Inflammatory macrophage treated with lipopolysaccharide for 1 hour (primary cell): ENCODE data around the gene PALM3.
A peak's percentile ranks its signal among the peaks of the same experiment; 100 is the strongest.

Experiments used
- DNase-seq, 2 donors: peaks; one replicate each; pipeline ENCODE4 v3.0.0-alpha.2; 2020 to 2022

The PALM3 gene

DNA sequence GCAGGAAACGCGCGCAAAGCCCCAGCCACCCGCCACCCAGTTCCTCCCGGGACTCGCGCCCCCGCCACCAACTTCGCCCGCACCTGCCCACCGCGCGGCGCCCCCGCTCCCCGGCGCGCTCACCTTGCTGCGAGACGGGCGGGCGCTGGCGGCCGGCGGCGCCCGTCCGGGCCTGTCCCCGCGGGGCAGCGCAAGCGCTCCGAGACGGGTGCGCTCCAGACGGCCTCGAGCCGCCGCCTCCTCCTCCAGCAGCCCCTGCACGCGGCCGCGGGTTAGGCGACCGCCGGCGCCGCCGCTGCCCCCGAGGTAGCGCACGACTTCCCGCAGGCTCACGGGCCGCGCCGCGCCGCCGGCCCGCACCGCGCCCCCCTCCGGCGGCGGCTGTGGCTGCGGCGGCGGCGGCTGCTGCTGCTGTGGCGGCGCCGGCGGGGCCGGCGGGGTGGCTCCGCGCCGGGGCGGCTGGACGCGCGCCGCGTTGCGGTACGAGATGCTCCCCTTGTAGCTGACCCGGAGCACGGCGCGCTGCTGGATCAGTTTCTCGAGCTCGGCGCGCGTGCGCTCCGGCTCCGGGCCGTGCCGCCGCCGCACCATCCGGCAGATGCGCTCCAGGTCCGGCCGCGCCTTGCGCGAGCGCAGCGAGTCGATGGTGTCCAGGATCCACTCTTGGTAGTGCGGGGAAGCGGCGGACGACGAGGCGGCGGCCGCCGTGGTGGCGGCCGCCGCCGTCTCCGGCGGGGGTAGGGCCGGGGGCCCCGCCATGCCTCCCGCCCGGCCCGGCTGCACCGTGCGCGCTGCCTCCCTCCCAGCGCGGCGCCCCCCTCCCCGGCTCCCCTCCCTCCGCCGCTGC is 28.0 kb upstream of the PALM3 start:
- DNase-seq, result peak; percentile 37 to 48

DNA sequence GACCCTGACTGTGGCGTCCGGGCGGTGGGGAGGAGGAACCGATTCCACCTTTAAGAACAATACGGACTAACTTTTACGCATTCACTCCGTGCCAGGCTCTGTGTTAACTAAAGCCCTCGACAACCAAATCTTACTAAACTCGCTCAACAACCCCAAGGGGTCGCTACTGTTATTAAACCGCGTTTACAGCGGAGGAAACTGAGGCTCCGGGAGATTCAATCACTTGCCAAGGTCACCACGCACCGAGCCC is 27.5 kb upstream of the PALM3 start:
- no peak for DNase-seq

DNA sequence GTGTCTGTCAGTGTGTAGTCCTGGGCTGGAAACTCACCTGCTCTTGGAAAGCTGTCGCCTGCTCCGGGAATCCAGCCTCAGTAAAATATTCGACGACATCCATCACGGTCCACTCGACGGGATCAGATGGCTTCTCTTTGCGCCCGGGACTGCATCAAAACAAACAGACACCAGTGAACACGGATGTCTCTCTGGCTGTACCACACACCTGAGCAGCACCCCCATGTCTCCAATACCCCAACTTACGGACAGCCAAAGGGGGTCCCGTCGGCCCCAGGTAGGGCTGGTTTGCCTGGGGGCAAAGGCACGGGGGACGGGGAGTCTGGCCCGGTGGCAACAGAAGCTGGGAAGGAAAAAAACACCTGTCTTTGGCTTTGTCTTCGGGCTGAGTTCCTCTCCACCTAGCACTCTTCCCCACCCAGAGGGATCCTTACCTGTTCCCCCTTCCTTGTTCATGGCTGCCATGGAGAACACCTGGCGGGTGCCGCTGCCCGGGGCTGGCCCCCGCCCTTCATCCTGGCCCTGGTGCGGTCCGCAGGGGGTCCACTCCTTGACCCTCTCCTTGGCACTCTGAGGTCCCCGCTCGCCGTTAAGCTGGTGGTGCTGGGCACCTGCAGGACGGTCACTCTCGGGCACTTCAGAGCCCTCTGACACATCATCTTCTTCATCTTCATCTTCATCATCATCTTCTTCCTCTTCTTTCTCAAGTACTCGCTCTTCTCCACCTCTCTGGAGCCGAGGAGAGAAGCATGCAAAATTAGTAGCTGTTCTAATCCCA is 26.9 kb upstream of the PALM3 start:
- DNase-seq, result no peak

GRCh38 chr19:14086098-14086497 is 24.2 kb upstream of the PALM3 start:
- no peak for DNase-seq

DNA sequence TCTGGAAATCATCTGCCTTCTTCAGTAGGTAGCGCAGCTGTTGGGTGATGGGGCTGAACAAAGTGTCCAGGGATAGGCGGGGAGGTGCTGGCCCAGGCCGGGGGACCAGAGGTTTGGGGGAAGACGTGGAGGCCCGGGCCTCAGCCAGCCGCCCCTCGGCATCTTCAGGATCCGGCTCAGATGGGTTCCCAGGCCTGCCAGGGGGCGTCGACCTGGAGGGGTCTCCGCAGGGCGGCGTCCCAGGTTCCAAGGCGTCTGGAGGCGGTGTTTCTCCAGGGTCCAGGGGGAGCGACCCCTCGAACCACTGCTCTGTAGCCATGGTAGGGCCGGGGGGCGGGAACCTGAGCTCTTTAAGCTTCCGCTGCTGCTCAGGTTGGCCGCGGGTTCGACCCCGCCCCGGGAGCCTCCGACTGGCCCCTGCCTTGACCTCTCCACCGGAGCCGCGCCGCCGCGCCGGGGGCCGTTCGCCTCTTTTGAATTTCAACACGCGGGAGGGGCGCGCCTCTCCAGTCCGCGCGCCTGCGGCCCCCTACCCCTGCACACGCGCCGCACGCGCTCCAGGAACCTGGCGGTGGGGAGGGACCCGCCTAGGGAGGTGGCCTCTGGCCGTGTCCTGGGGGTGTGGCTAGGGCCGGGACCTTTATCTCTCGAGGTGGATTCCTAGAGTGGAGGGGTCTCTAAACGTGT is 23.6 kb upstream of the PALM3 start, which contains the start of gene C19orf67:
Gene C19orf67, minus strand, starts transcription at position 475 of the 687 bp plus-strand sequence. Its CDS starts 156 bp downstream, at position 319.
- DNase-seq, result no peak

DNA sequence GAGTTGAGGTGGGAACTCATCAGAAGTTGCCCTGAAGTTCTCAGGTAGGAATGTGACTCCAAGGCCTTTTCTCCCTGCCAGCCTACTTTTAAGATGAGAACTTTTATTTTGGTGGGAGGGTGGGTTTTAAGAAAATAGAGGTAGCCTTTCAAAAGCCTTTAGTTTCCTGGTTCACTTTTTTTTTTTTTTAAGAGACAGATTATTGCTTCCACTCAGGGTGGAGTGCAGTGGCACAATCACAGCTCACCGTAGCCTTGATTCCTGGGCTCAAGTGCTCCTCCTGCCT is 20.7 kb upstream of the PALM3 start:
- DNase-seq, result no peak

- DNase-seq, result peak in 1 of 2 donors; percentile 41
Observed at GRCh38 chr19:14081797-14082674, 20.2 kb upstream of the PALM3 start.

- DNase-seq, result peak; percentile 100
Observed at GRCh38 chr19:14080887-14081796, 19.3 kb upstream of the PALM3 start.

GRCh38 chr19:14078411-14078810 is 16.5 kb upstream of the PALM3 start:
- peak; percentile 82 to 93 for DNase-seq

DNA sequence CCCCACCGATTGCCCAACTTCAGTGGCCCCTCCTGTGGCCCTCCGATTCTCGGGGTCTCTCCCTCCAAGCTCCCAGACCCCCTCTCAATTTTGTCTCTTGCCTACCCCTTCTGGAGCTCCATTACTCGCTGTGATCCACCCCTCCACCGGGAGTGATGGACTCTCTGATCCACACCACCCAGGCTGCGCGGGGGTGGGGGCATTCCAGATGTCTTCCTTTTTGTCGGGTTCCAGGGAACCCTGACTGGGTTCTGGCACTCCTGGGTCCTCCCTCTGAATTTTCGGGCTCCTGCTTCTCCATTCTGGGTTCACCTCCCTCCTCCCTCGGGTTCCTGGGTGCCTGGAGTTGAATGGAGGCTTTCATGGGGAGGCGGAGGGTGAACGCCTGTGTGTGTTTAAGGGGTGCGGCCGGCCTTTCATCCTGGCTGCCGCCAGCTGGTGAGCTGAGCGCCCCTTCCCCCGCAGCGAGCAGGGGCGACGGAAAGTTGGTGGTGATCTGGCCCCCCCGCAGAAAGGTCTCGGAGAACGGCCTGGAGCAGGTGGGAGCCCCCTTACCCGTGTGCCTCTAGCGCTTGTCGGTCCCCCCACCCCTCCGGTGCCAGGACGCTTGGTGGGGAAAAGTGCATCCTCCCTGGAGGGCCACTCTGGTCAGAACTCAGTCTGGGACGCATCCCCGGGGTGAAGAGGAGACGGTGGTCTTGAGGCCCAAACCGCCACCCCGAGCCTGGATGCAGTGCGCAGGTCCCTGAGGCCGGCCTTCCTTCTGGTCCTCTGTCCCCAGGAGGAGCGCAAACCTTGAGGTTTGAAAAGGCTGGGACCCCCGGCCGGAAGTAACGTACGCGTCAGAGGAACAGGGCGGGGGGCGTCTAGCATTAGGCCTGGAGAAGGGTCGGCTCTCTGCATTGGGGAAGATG is 12.3 kb upstream of the PALM3 start:
- DNase-seq, result peak; percentile 28 to 59

DNA sequence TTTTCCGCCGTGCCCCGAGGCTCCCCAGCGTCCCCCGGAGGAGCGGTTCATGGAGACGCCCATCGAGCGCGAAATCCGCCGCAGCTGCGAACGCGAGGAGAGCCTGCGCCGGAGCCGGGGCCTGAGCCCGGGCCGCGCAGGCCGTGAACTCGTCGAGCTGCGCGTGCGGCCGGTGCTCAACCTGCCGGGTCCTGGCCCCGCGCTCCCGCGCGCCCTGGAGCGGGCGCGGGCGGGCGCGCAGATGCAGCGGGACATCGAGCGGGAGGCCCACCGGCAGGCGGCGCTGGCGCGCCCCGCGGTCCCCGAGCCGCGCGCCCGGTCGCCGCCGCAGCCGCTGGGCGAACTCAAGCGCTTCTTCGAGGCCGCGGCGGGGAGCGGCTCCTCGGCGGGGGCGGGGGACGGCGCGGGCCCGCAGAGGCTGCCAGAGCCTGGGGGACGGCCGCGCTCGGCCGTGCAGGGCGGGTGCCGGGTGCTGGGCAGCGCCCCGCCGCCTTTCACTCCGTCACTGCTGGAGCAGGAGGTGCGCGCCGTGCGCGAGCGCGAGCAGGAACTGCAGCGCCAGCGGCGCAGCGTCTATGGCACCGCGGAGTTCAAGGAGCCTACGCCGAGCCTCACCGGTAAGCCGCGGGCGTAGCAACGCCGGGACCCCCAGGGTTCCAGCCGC is 11.5 kb upstream of the PALM3 start:
- DNase-seq, result peak; percentile 56 to 75

DNA sequence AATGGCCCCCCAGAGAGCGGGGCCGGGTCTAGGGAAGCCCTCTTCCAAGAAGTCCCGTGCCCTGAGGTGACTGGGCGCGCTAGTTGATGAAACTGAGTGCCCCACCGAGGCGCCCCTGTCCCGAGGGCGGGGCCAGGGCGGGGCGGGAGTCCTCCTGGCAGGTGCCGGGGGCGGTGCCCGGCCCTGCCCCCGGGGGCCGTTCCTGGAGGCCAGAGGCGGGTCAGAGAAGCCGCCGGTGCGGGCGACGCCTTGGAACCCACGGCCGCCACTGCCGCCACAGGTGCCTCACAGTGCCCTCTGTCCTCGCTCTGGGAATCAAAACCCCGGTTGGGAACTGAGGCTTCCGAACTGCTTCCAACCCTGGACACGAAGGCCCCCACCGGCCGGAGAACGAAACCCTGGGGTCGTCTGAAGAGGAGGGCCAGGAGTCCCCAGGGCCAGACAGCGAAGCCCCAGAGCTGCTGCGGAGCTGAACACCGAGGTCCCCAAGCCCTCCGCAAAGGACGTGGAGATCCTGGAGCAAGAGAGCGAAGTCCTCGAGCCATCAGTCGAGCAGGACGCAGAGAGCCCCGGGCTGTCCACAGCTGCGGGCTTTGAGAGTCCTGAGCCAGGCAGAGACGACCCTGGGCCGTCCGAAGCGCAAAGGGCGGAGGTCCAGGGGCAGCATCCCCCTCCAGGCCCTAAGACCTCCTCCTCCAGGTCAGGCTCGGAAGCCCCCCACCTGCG is 10.8 kb upstream of the PALM3 start, which contains the start of gene MISP3:
Gene MISP3, plus strand, starts transcription at position 252 of the 726 bp plus-strand sequence. CDS start 524 bp downstream, outside the sequence.
- DNase-seq, result no peak

GRCh38 chr19:14070268-14071050 is 8.6 kb upstream of the PALM3 start:
- DNase-seq, result no peak

GRCh38 chr19:14066134-14066533 is 4.3 kb upstream of the PALM3 start:
- DNase-seq, result no peak

DNA sequence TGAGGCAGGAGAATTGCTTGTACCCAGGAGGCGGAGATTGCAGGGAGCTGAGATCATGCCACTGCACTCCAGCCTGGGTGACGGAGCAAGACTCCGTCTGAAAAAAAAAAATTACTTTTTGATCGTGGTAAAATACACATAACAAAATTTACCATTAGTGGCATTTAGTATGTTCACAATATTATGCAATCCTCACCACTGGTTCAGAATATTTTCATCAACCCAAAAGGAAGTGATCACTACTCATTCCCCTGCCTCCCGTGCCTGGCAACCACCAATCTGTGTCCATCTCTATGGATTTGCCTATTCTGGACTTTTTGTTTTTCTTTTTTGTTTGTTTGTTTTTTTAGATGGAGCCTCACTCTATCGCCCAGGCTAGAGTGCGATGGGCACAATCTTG is 1.2 kb upstream of the PALM3 start:
- no peak for DNase-seq

DNA sequence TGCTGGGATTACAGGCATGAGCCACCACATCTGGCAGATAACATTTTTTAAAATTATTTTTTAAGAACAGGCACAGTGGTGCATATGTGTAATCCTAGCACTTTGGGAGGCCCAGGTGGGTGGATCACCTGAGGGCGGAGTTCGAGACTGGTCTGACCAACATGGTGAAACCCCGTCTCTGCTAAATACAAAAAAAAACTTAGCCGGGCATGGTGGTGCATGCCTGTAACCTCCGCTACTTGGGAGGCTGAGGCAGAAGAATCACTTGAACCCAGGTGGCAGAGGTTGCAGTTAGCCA is 631 bp upstream of the PALM3 start:
- no peak for DNase-seq

- DNase-seq, result no peak
Observed at GRCh38 chr19:14061081-14061749, 661 bp downstream of the PALM3 start.

GRCh38 chr19:14059652-14060155 is 2.2 kb downstream of the PALM3 start:
- DNase-seq, result no peak
